K562 (cell line): Measurements from ENCODE around the gene IQCC. TPM values are rescaled to one million over a fixed set of nuclear protein-coding genes. Genes with fewer than 3 reads are reported as not detected.
A peak's percentile ranks its signal among the peaks of the same experiment; 100 is the strongest.

Experiments used
- BHLHE40 ChIP-seq: IDR thresholded peaks from 2 replicates; pipeline ENCODE4 v1.6.1; 2011; ENCODE audit warnings: low read length, improper control_type of control experiment
- C11orf30 ChIP-seq: fragments of 450-650 bp; IDR thresholded peaks from 2 replicates; pipeline ENCODE4 v1.6.1; 2016; ENCODE audit warnings: low read depth, mild to moderate bottlenecking
- DDX20 ChIP-seq: fragments of 450-650 bp; IDR thresholded peaks from 2 replicates; pipeline ENCODE4 v1.6.1; 2016; ENCODE audit warnings: missing genetic modification characterization, low read depth, mild to moderate bottlenecking, missing compliant biosample characterization, moderate library complexity
- EGR1 ChIP-seq: fragments of 450-650 bp; conservative IDR thresholded peaks from 2 replicates; pipeline ENCODE4 v1.6.1; 2017; ENCODE audit warnings: mild to moderate bottlenecking
- GABPB1 ChIP-seq: sonication (generic); formaldehyde crosslinking; IDR thresholded peaks from 2 replicates; pipeline ENCODE4 v1.8.0; 2022; ENCODE audit warnings: mild to moderate bottlenecking, missing genetic modification reagents
- HCFC1 ChIP-seq: IDR thresholded peaks from 2 replicates; pipeline ENCODE4 v1.6.1; 2012; ENCODE audit warnings: low read depth, low read length, improper control_type of control experiment
- HDAC2 ChIP-seq: fragments of 450-650 bp; IDR thresholded peaks from 2 replicates; pipeline ENCODE4 v1.6.1; 2016; ENCODE audit warnings: mild to moderate bottlenecking
- HDGF ChIP-seq: fragments of 450-650 bp; IDR thresholded peaks from 2 replicates; pipeline ENCODE4 v1.6.1; 2016
- MNT ChIP-seq, 2 experiments: fragments of 450-650 bp; conservative IDR thresholded peaks; 2 replicates each; pipeline ENCODE4 v1.6.1; 2017; ENCODE audit warnings: mild to moderate bottlenecking in 2 of 2, moderate library complexity in 2 of 2
- MYBL2 ChIP-seq, 2 experiments: fragments of 450-650 bp in 1 of 2; sonication (generic) in 1 of 2; formaldehyde crosslinking in 1 of 2; IDR thresholded peaks; 2 replicates each; pipeline versions ENCODE4 v1.6.1 to v1.8.1; 2017 to 2022; ENCODE audit warnings: borderline replicate concordance in 1 of 2, inconsistent platforms in 1 of 2, low read depth in 1 of 2, mild to moderate bottlenecking in 1 of 2, missing genetic modification reagents in 1 of 2, moderate library complexity in 1 of 2
- NFRKB ChIP-seq: fragments of 450-650 bp; IDR thresholded peaks from 2 replicates; pipeline ENCODE4 v1.6.1; 2016; ENCODE audit warnings: low read depth
- PHF20 ChIP-seq: fragments of 450-650 bp; IDR thresholded peaks from 2 replicates; pipeline ENCODE4 v1.6.1; 2018; ENCODE audit not compliant: partially characterized antibody
- POLR2AphosphoS2 ChIP-seq: IDR thresholded peaks from 2 replicates; pipeline ENCODE4 v1.6.1; 2012; ENCODE audit warnings: low read length, improper control_type of control experiment
- POU5F1 ChIP-seq: fragments of 150-350 bp; IDR thresholded peaks from 2 replicates; pipeline ENCODE4 v1.6.1; 2014; ENCODE audit warnings: borderline replicate concordance, low read length, low read depth, mild to moderate bottlenecking; ENCODE audit not compliant: partially characterized antibody
- RB1 ChIP-seq: fragments of 450-650 bp; IDR thresholded peaks from 2 replicates; pipeline ENCODE4 v1.6.1; 2017; ENCODE audit warnings: low read depth, mild to moderate bottlenecking
- STAT6 ChIP-seq: sonication (generic); formaldehyde crosslinking; IDR thresholded peaks from 2 replicates; pipeline ENCODE4 v1.8.1; 2023; ENCODE audit warnings: mild to moderate bottlenecking, missing genetic modification reagents
- TOE1 ChIP-seq, 2 experiments: fragments of 450-650 bp in 1 of 2; sonication (generic) in 1 of 2; formaldehyde crosslinking in 1 of 2; IDR thresholded peaks; 2 replicates each; pipeline versions ENCODE4 v1.7.1 to v1.8.0; 2016 to 2022; ENCODE audit warnings: borderline replicate concordance in 2 of 2, mild to moderate bottlenecking in 2 of 2, antibody characterized with exemption in 1 of 2, inconsistent platforms in 1 of 2, low read depth in 1 of 2, missing genetic modification reagents in 1 of 2, moderate library complexity in 1 of 2
- ZBTB26 ChIP-seq: fragments of 450-650 bp; formaldehyde crosslinking; IDR thresholded peaks from 2 replicates; pipeline ENCODE4 v1.4.0; 2022; ENCODE audit warnings: missing genetic modification characterization
- ZEB2 ChIP-seq: fragments of 450-650 bp; IDR thresholded peaks from 2 replicates; pipeline ENCODE4 v1.6.1; 2016
- ZNF175 ChIP-seq: fragments of 200-800 bp; sonication (Bioruptor generic); IDR thresholded peaks from 2 replicates; pipeline ENCODE4 v1.6.1; 2016; ENCODE audit warnings: low read depth, mild to moderate bottlenecking, missing genetic modification characterization, missing compliant biosample characterization
- ZNF445 ChIP-seq: fragments of 250-450 bp; sonication (Bioruptor Pico); IDR thresholded peaks from 2 replicates; pipeline ENCODE4 v1.4.0; 2020; ENCODE audit warnings: low read depth, mild to moderate bottlenecking, moderate library complexity
- ZNF717 ChIP-seq: fragments of 250-450 bp; sonication (Bioruptor Pico); IDR thresholded peaks from 2 replicates; pipeline ENCODE4 v1.5.0; 2021
- polyA plus RNA-seq, 8 experiments: library from polyadenylated mRNA; depleted of rRNA in 4 of 8; stranded (reverse) in 5 of 8; unstranded in 3 of 8; fragments of >200 nt; fragmentation: Nextera tagmentation in 2 of 8; fragmentation: Illumina TruSeq in 1 of 8; extraction: Ambion mirVana in 2 of 8; extraction: Trizol in 1 of 8; gene quantifications; 2 replicates each; pipeline versions ENCODE4 v1.2.1 to v1.2.3, GENCODE V29; 2011 to 2014; ENCODE audit warnings: inconsistent platforms in 1 of 8, missing spikeins in 1 of 8
- total RNA-seq, 7 experiments: library from RNA; depleted of rRNA in 6 of 7; stranded (reverse); fragments of >200 nt in 6 of 7; fragmentation: Illumina TruSeq in 2 of 7; extraction: Trizol in 2 of 7; gene quantifications; 2 replicates each; pipeline versions ENCODE4 v1.2.1 to v1.2.3, GENCODE V29; 2011 to 2021; ENCODE audit warnings: low replicate concordance in 1 of 7

Gene IQCC
- total and polyA plus RNA-seq, 9 of the 15 experiments (the other 6 are each of a cell fraction or from before 2014, with no cell fraction given): 8.1 to 16.5 (median 10.7) TPM

- TF ChIP-seq TOE1 (IDR thresholded peaks at IDR 0.05; ENCODE audit: borderline replicate concordance): peak; percentile 45; the same call in 1 of the 2 replicates
- no peak; the same call in 1 of the 2 replicates for TF ChIP-seq TOE1 (CRISPR knock-in tag; IDR thresholded peaks at IDR 0.05; ENCODE audit: borderline replicate concordance, low read depth)
- peak; percentile 86 for TF ChIP-seq HCFC1
- TF ChIP-seq ZNF175 (CRISPR knock-in tag): no peak
- TF ChIP-seq MYBL2 (IDR thresholded peaks at IDR 0.05; ENCODE audit: low read depth): no peak
- peak; percentile 57; the same call in 1 of the 2 replicates for TF ChIP-seq MYBL2 (CRISPR knock-in tag; IDR thresholded peaks at IDR 0.05; ENCODE audit: borderline replicate concordance)
- peak; percentile 92; the same call in 1 of the 2 replicates for TF ChIP-seq POLR2AphosphoS2
- TF ChIP-seq RB1: peak; percentile 99
- TF ChIP-seq BHLHE40: peak; percentile 49
- TF ChIP-seq ZNF445: no peak
- TF ChIP-seq ZNF717 (CRISPR knock-in tag): no peak
- TF ChIP-seq ZBTB26 (CRISPR knock-in tag): peak; percentile 3; the same call in 1 of the 2 replicates
- 0 out of 2 replicates have a peak, but pooled peaks have one; percentile 27 for TF ChIP-seq GABPB1 (CRISPR knock-in tag)
- 0 out of 2 replicates have a peak, but pooled peaks have one; percentile 11 for TF ChIP-seq ZEB2
- peak; percentile 50; the same call in 1 of the 2 replicates for TF ChIP-seq STAT6 (CRISPR knock-in tag)
- peak; percentile 99 for TF ChIP-seq EGR1
- peak; percentile 52 for TF ChIP-seq POU5F1
- TF ChIP-seq HDGF: no peak
- 0 out of 2 replicates have a peak, but pooled peaks have one; percentile 77 for TF ChIP-seq HDAC2
- TF ChIP-seq C11orf30: peak; percentile 98
- TF ChIP-seq MNT (conservative IDR thresholded peaks at IDR 0.05): peak; percentile 86 to 90
- TF ChIP-seq DDX20 (tag): no peak
- peak; percentile 57; the same call in 1 of the 2 replicates for TF ChIP-seq NFRKB
- TF ChIP-seq PHF20: peak; percentile 98
These were observed at the start of gene IQCC (continued) for GRCh38 chr1:32205401-32206370.
